ENCODE data around the gene CD300LB. TPM values are rescaled to one million over a fixed set of nuclear protein-coding genes. Genes with fewer than 3 reads are reported as not detected.

The CD300LB gene
- polyA plus RNA-seq, 2 donors = 0.06 to 0.11 TPM

DNA sequence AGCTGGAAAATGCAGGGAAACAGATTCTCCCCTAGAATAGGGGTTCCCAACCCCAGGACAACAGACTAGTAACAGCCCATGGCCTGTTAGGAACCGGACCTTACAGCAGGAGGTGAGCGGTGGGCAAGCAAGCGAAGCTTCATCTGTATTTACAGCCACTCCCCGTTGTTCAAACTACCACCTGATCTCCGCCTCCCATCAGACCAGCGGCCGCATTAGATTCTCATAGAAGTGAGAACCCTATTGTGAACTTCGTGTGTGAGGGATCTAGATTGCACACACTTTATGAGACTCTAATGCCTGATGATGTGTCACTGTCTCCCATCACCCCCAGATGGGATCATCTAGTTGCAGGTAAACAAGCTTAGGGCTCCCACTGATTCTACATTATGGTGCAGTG is 3.5 kb downstream of the CD300LB start:
- Histone ChIP-seq H3K36me3 (ENCODE audit: control insufficient read depth in 2 of 2, insufficient read depth in 2 of 2, low read length in 1 of 2) (no peaks in the 10 kb centered on the region), H3K9me3 (ENCODE audit: control insufficient read depth in 2 of 2, insufficient read depth in 1 of 2, low read depth in 1 of 2, low read length in 1 of 2) (peaks cover 5 to 8% of the 10 kb centered on the region in 2 donors), H3K4me3 (ENCODE audit: low read depth in 1 of 2, low read length in 2 of 2) (no peak overlapping the region), H3K4me1 (ENCODE audit: control insufficient read depth in 2 of 2, insufficient read depth in 2 of 2, low read length in 1 of 2) (no peaks in the 10 kb centered on the region), H3K27ac (ENCODE audit: low read depth in 2 of 2, low read length in 1 of 2) (no peak overlapping the region), H3K27me3 (ENCODE audit: control insufficient read depth in 1 of 2, insufficient read depth in 2 of 2, low read length in 2 of 2) (no peaks in the 10 kb centered on the region)
- 85 to 86% methylated on average over 8 of the region's 8 CpGs for WGBS, 2 donors

DNA sequence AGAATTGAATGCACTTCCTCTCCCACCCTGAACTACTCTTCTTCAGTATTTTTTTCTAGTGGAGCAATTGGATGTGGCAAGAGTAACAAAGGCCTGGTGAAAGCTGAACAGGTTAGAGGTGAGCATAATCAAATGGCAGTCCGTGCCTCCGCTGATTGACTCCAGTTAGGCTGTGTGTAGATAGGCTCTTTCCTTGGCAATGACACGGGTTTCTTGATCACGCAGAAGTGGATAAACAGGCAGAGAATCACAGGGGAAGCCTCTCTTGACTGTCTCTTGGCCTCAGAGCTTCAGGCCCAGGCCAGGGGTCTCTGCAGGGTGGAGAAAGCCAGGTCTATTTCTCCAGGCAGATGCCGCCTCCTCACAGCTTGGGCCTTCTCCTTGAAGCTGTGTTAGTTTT is 4.2 kb downstream of the CD300LB start:
- Histone ChIP-seq H3K36me3 (ENCODE audit: control insufficient read depth in 2 of 2, insufficient read depth in 2 of 2, low read length in 1 of 2) (no peaks in the 10 kb centered on the region), H3K9me3 (ENCODE audit: control insufficient read depth in 2 of 2, insufficient read depth in 1 of 2, low read depth in 1 of 2, low read length in 1 of 2) (peaks cover 8 to 13% of the 10 kb centered on the region in 2 donors), H3K27me3 (ENCODE audit: control insufficient read depth in 1 of 2, insufficient read depth in 2 of 2, low read length in 2 of 2) (no peaks in the 10 kb centered on the region), H3K27ac (ENCODE audit: low read depth in 2 of 2, low read length in 1 of 2) (no peak overlapping the region), H3K4me1 (ENCODE audit: control insufficient read depth in 2 of 2, insufficient read depth in 2 of 2, low read length in 1 of 2) (no peaks in the 10 kb centered on the region), H3K4me3 (ENCODE audit: low read depth in 1 of 2, low read length in 2 of 2) (no peak overlapping the region)
- 88% methylated on average over 5 of the region's 5 CpGs for WGBS, 2 donors

DNA sequence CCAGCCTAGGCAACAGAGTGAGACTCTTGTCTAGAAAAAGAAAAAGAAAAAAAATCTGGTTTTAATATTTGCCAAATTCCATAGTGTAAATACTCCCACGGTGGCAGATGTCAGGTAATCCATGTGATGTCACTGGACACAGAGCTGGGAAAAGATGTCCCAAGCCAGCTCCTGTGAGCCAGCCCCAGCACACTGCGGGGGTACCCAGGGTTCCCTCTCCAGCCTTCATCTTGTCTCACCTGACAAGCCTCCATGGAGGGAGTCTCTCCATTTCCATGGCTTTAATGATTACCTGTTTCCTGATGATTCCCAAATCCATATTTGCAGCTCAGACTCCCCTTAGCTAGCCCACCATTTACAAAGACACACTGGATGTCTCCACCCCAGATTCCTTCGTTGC is 4.6 kb downstream of the CD300LB start:
- no peak overlapping the region for H3K27ac ChIP-seq (ENCODE audit: low read depth in 2 of 2, low read length in 1 of 2)
- WGBS, 2 donors = 55 to 57% methylated on average over 3 of the region's 3 CpGs
- no peaks in the 10 kb centered on the region for H3K36me3 ChIP-seq (ENCODE audit: control insufficient read depth in 2 of 2, insufficient read depth in 2 of 2, low read length in 1 of 2)
- H3K27me3 ChIP-seq (ENCODE audit: control insufficient read depth in 1 of 2, insufficient read depth in 2 of 2, low read length in 2 of 2) = no peaks in the 10 kb centered on the region
- H3K4me1 ChIP-seq (ENCODE audit: control insufficient read depth in 2 of 2, insufficient read depth in 2 of 2, low read length in 1 of 2) = no peaks in the 10 kb centered on the region
- no peak overlapping the region for H3K4me3 ChIP-seq (ENCODE audit: low read depth in 1 of 2, low read length in 2 of 2)
- H3K9me3 ChIP-seq (ENCODE audit: control insufficient read depth in 2 of 2, insufficient read depth in 1 of 2, low read depth in 1 of 2, low read length in 1 of 2) = peaks cover 8 to 15% of the 10 kb centered on the region in 2 donors

GRCh38 chr17:74525781-74526288 is 5.4 kb downstream of the CD300LB start:
- no peak overlapping the region for H3K27ac ChIP-seq (ENCODE audit: low read depth in 2 of 2, low read length in 1 of 2)
- H3K9me3 ChIP-seq (ENCODE audit: control insufficient read depth in 2 of 2, insufficient read depth in 1 of 2, low read depth in 1 of 2, low read length in 1 of 2) = peaks cover 8 to 17% of the 10 kb centered on the region in 2 donors
- H3K4me3 ChIP-seq (ENCODE audit: low read depth in 1 of 2, low read length in 2 of 2) = no peak overlapping the region
- H3K36me3 ChIP-seq (ENCODE audit: control insufficient read depth in 2 of 2, insufficient read depth in 2 of 2, low read length in 1 of 2) = no peaks in the 10 kb centered on the region
- no peaks in the 10 kb centered on the region for H3K27me3 ChIP-seq (ENCODE audit: control insufficient read depth in 1 of 2, insufficient read depth in 2 of 2, low read length in 2 of 2)
- no peaks in the 10 kb centered on the region for H3K4me1 ChIP-seq (ENCODE audit: control insufficient read depth in 2 of 2, insufficient read depth in 2 of 2, low read length in 1 of 2)
- 85 to 88% methylated on average over 14 of the region's 14 CpGs for WGBS, 2 donors

DNA sequence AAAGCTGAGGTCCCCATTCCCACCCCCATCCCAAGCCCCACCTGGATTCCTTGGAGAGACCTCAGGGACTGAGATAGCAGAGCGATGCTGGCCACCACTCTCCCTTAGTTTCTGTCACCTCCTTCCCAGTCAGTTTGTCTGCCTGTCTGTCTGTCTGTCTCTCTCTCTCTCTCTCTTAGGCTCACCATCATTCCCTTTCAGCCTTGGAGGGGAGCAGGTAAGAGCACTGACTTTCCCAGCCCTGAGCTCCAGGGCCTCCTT is 5.9 kb downstream of the CD300LB start:
- Histone ChIP-seq H3K4me1 (ENCODE audit: control insufficient read depth in 2 of 2, insufficient read depth in 2 of 2, low read length in 1 of 2) (no peaks in the 10 kb centered on the region), H3K4me3 (ENCODE audit: low read depth in 1 of 2, low read length in 2 of 2) (no peak overlapping the region), H3K27ac (ENCODE audit: low read depth in 2 of 2, low read length in 1 of 2) (no peak overlapping the region), H3K36me3 (ENCODE audit: control insufficient read depth in 2 of 2, insufficient read depth in 2 of 2, low read length in 1 of 2) (no peaks in the 10 kb centered on the region), H3K9me3 (ENCODE audit: control insufficient read depth in 2 of 2, insufficient read depth in 1 of 2, low read depth in 1 of 2, low read length in 1 of 2) (peaks cover 8 to 17% of the 10 kb centered on the region in 2 donors), H3K27me3 (ENCODE audit: control insufficient read depth in 1 of 2, insufficient read depth in 2 of 2, low read length in 2 of 2) (no peaks in the 10 kb centered on the region)
- 77 to 93% methylated on average over 1 of the region's 1 CpG for WGBS, 2 donors

- Histone ChIP-seq H3K27me3 (ENCODE audit: control insufficient read depth in 1 of 2, insufficient read depth in 2 of 2, low read length in 2 of 2) (no peaks in the 10 kb centered on the region), H3K36me3 (ENCODE audit: control insufficient read depth in 2 of 2, insufficient read depth in 2 of 2, low read length in 1 of 2) (no peaks in the 10 kb centered on the region), H3K9me3 (ENCODE audit: control insufficient read depth in 2 of 2, insufficient read depth in 1 of 2, low read depth in 1 of 2, low read length in 1 of 2) (peaks cover 8 to 17% of the 10 kb centered on the region in 2 donors), H3K4me3 (ENCODE audit: low read depth in 1 of 2, low read length in 2 of 2) (no peak overlapping the region), H3K4me1 (ENCODE audit: control insufficient read depth in 2 of 2, insufficient read depth in 2 of 2, low read length in 1 of 2) (no peaks in the 10 kb centered on the region), H3K27ac (ENCODE audit: low read depth in 2 of 2, low read length in 1 of 2) (no peak overlapping the region)
- whole genome bisulfite sequencing, 2 donors = 78 to 79% methylated on average over 11 of the region's 11 CpGs
These were observed 6.4 kb downstream of the CD300LB start for GRCh38 chr17:74524653-74525464.

GRCh38 chr17:74523308-74523707 is 8.0 kb downstream of the CD300LB start:
- no peak overlapping the region for H3K4me3 ChIP-seq (ENCODE audit: low read depth in 1 of 2, low read length in 2 of 2)
- 80 to 84% methylated on average over 3 of the region's 3 CpGs for WGBS, 2 donors
- no peaks in the 10 kb centered on the region for H3K4me1 ChIP-seq (ENCODE audit: control insufficient read depth in 2 of 2, insufficient read depth in 2 of 2, low read length in 1 of 2)
- no peak overlapping the region for H3K27ac ChIP-seq (ENCODE audit: low read depth in 2 of 2, low read length in 1 of 2)
- no peaks in the 10 kb centered on the region for H3K27me3 ChIP-seq (ENCODE audit: control insufficient read depth in 1 of 2, insufficient read depth in 2 of 2, low read length in 2 of 2)
- no peaks in the 10 kb centered on the region for H3K36me3 ChIP-seq (ENCODE audit: control insufficient read depth in 2 of 2, insufficient read depth in 2 of 2, low read length in 1 of 2)
- H3K9me3 ChIP-seq (ENCODE audit: control insufficient read depth in 2 of 2, insufficient read depth in 1 of 2, low read depth in 1 of 2, low read length in 1 of 2) = peaks cover 8 to 17% of the 10 kb centered on the region in 2 donors

GRCh38 chr17:74522381-74523105 is 8.7 kb downstream of the CD300LB start:
- 81 to 82% methylated on average over 10 of the region's 10 CpGs for WGBS, 2 donors
- H3K27ac ChIP-seq (ENCODE audit: low read depth in 2 of 2, low read length in 1 of 2) = no peak overlapping the region
- no peaks in the 10 kb centered on the region for H3K4me1 ChIP-seq (ENCODE audit: control insufficient read depth in 2 of 2, insufficient read depth in 2 of 2, low read length in 1 of 2)

GRCh38 chr17:74521701-74522201 is 9.5 kb downstream of the CD300LB start:
- Histone ChIP-seq H3K9me3 (ENCODE audit: control insufficient read depth in 2 of 2, insufficient read depth in 1 of 2, low read depth in 1 of 2, low read length in 1 of 2) (peaks cover 8 to 17% of the 10 kb centered on the region in 2 donors), H3K4me1 (ENCODE audit: control insufficient read depth in 2 of 2, insufficient read depth in 2 of 2, low read length in 1 of 2) (no peaks in the 10 kb centered on the region), H3K27me3 (ENCODE audit: control insufficient read depth in 1 of 2, insufficient read depth in 2 of 2, low read length in 2 of 2) (no peaks in the 10 kb centered on the region), H3K36me3 (ENCODE audit: control insufficient read depth in 2 of 2, insufficient read depth in 2 of 2, low read length in 1 of 2) (no peaks in the 10 kb centered on the region), H3K27ac (ENCODE audit: low read depth in 2 of 2, low read length in 1 of 2) (no peak overlapping the region), H3K4me3 (ENCODE audit: low read depth in 1 of 2, low read length in 2 of 2) (no peak overlapping the region)
- 62 to 80% methylated on average over 9 of the region's 9 CpGs for WGBS, 2 donors

More at GRCh38 chr17:74522381-74523105, 8.7 kb downstream of the CD300LB start:
- Histone ChIP-seq H3K4me3 (ENCODE audit: low read depth in 1 of 2, low read length in 2 of 2) (no peak overlapping the region), H3K27me3 (ENCODE audit: control insufficient read depth in 1 of 2, insufficient read depth in 2 of 2, low read length in 2 of 2) (no peaks in the 10 kb centered on the region), H3K36me3 (ENCODE audit: control insufficient read depth in 2 of 2, insufficient read depth in 2 of 2, low read length in 1 of 2) (no peaks in the 10 kb centered on the region), H3K9me3 (ENCODE audit: control insufficient read depth in 2 of 2, insufficient read depth in 1 of 2, low read depth in 1 of 2, low read length in 1 of 2) (peaks cover 8 to 17% of the 10 kb centered on the region in 2 donors)
